ENCODE results near the gene PTTG1IP2.
"Not testable (repeated sequence)": the region's sequence is repeated elsewhere in the genome, so short reads cannot be mapped to it uniquely, and the experiment has no call there.

PTTG1IP2 gene

DNA sequence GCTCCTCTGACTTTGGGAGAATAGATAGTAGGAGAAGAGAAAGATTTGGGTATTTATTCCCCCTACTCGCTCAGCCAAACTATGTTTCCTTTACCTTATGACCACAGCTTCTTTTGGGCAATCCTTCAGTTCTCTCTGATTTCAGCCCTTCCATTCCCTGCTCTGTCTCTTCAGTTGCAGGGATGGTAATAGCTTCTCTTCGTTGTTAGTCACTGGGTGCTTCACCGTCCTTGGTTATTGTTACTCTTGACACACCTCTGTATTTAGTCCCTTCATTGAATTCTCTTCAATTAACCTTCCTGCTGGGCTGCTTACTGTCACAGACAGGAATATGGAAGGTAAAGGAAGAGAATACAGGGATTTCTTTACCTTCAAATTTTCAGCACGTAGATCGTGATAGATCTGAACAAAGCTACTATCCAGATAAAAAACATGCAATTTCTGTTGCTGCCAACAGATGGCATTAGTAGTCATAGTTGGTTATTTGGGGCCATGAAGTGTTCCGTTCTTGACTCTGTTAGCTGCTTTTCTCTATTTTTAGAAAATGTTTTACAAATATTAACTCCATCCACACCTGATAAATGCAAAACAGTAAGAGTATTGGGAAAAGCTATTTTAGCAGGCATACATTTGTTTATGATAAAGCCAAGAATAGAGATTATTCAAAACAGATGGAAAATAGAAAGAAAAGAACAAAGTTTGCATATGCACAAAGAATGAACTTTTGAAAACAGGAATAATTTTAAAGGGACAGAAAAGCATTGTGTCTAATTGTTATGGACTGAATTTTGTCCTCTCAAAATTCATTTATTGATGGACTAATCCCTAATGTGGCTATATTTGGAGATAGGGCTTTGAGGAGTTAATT lies 14.0 kb upstream of the PTTG1IP2 start:
- H3K4me3 ChIP-seq (ENCODE audit: low read depth, low read length) = peak overlapping the region; percentile 27
- no peaks in the 10 kb centered on the region for H3K27me3 ChIP-seq (replicated peaks)
- DNase-seq = peak; percentile 52
- H3K27ac ChIP-seq = no peak overlapping the region
- H3K36me3 ChIP-seq (replicated peaks) = no peaks in the 10 kb centered on the region
- in situ Hi-C loops (cut with HindIII; ENCODE audit: low pct_ligation_motif_present, low sequenced_read_pairs) = no loop called here
- TF ChIP-seq, protein P1, sequence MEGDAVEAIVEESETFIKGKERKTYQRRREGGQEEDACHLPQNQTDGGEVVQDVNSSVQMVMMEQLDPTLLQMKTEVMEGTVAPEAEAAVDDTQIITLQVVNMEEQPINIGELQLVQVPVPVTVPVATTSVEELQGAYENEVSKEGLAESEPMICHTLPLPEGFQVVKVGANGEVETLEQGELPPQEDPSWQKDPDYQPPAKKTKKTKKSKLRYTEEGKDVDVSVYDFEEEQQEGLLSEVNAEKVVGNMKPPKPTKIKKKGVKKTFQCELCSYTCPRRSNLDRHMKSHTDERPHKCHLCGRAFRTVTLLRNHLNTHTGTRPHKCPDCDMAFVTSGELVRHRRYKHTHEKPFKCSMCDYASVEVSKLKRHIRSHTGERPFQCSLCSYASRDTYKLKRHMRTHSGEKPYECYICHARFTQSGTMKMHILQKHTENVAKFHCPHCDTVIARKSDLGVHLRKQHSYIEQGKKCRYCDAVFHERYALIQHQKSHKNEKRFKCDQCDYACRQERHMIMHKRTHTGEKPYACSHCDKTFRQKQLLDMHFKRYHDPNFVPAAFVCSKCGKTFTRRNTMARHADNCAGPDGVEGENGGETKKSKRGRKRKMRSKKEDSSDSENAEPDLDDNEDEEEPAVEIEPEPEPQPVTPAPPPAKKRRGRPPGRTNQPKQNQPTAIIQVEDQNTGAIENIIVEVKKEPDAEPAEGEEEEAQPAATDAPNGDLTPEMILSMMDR (IDR thresholded peaks at IDR 0.05; ENCODE audit: low read depth, low read length, missing control alignments) = peak; percentile 64

DNA sequence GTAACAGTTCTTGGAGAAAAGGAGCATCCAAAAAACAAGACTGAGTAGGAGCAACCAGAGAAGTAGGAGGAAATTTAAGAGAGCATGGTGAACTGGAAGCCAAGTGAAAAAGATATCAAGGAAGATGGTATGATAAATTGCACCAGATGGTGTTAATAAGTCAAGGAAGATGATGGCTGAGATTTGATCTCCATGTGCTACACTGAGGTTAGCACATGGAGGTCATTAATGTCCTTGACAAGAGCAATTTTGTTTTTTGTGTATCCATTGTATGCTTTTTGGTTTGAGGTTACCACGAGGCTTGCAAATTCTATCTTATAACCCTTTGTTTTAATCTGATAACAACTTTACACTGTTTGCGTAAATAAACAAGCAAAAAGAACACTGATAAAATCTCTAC lies 11.3 kb upstream of the PTTG1IP2 start:
- H3K27me3 ChIP-seq (replicated peaks) = no peaks in the 10 kb centered on the region
- DNase-seq = no peak
- H3K4me3 ChIP-seq (ENCODE audit: low read depth, low read length) = no peak overlapping the region
- no peaks in the 10 kb centered on the region for H3K36me3 ChIP-seq (replicated peaks)
- TF ChIP-seq, protein P1 (IDR thresholded peaks at IDR 0.05; ENCODE audit: low read depth, low read length, missing control alignments) = no peak
- H3K27ac ChIP-seq = no peak overlapping the region
- in situ Hi-C loops (cut with HindIII; ENCODE audit: low pct_ligation_motif_present, low sequenced_read_pairs) = no loop called here

DNA sequence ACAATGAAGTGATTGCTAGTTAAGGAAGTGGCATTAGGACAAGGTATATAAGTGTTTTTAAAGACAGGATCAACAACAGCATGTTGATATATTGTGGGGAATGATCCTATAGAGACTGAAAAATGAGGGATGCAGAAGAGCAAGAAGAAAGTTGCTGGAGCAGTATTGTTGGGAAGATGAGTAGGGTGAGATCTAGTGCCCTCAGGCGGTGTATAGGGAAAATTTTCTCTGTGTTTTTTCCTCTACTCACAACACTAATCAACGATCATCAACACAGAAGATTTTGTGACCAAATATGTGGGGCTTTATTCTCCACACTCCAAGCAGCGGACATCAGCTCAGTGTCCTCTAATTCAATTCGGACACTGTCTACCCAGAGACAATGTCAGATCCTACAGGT lies 9.6 kb upstream of the PTTG1IP2 start:
- in situ Hi-C loops (cut with HindIII; ENCODE audit: low pct_ligation_motif_present, low sequenced_read_pairs) = no loop called here
- TF ChIP-seq, protein P1 (IDR thresholded peaks at IDR 0.05; ENCODE audit: low read depth, low read length, missing control alignments) = peak; percentile 43

DNA sequence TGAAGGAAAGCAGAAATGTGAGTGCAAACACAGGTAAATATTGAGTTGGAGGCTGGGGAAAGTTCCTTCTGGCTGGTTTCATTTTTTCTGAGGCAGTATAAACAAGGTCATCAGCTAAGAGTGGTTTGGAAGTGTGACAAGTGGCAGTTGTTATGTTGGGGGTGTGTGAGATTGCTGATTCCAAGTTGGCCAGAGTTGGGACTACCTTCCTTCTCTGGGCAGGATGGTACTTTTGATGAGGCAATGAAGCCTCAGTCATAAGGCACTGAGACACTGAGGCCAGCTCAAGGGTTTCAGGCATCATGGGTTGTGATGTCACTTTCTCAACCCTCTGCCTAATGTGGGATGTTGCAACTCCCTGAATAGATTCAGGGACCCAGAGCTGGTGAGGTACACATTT lies 8.2 kb upstream of the PTTG1IP2 start:
- in situ Hi-C loops (cut with HindIII; ENCODE audit: low pct_ligation_motif_present, low sequenced_read_pairs) = no loop called here
- no peaks in the 10 kb centered on the region for H3K36me3 ChIP-seq (replicated peaks)
- no peak for DNase-seq
- no peak overlapping the region for H3K4me3 ChIP-seq (ENCODE audit: low read depth, low read length)
- no peak overlapping the region for H3K27ac ChIP-seq
- H3K27me3 ChIP-seq (replicated peaks) = no peaks in the 10 kb centered on the region
- TF ChIP-seq, protein P1 (IDR thresholded peaks at IDR 0.05; ENCODE audit: low read depth, low read length, missing control alignments) = no peak

More for the DNA sequence above, 9.6 kb upstream of the PTTG1IP2 start:
- H3K36me3 ChIP-seq (replicated peaks) = no peaks in the 10 kb centered on the region
- DNase-seq = no peak
- H3K27me3 ChIP-seq (replicated peaks) = no peaks in the 10 kb centered on the region
- no peak overlapping the region for H3K4me3 ChIP-seq (ENCODE audit: low read depth, low read length)
- H3K27ac ChIP-seq = no peak overlapping the region

DNA sequence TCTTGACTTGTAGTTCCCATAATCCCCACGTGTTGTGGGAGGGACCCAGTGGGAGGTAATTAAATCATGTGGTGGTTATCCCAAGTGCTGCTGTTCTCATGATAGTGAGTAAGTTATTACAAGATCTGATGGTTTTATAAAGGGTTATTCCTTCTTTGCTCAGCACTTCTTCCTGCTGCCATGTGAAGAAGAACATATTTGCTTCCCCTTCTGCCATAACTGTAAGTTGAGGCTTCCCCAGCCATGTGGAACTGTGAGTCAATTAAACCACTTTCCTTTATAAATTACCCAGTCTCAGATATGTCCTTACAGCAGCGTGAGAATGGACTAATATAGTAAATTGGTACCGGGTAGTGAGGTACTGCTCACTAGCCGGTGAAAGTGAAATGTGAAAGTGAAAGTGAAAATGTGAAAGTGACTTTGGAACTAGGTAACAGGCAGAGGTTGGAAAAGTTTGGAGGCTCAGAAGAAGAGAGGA lies 6.2 kb upstream of the PTTG1IP2 start:
- H3K4me3 ChIP-seq (ENCODE audit: low read depth, low read length); DNase-seq; H3K36me3 ChIP-seq (replicated peaks); in situ Hi-C loops (cut with HindIII; ENCODE audit: low pct_ligation_motif_present, low sequenced_read_pairs); H3K27me3 ChIP-seq (replicated peaks); H3K27ac ChIP-seq: not testable (repeated sequence)

DNA sequence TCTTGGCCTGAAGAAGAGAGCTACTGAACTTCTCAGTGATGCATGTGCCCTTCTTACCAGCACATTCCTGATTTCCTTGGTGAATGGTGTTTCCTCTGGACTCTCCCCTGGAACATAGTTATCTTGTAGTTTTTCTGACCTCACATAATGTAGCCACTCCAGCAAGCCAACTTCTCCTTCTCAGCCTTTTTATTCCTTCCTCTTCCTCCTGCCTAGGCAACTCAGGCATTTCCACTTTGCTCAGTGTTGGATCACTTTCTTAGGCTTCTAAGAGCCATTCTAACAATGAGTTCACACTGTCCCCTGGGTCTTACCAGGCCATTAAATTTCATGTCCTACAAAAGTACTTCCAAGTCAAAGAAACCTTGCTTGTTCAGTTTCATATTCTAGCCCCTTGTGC lies 3.6 kb upstream of the PTTG1IP2 start:
- in situ Hi-C loops (cut with HindIII; ENCODE audit: low pct_ligation_motif_present, low sequenced_read_pairs) = no loop called here
- H3K36me3 ChIP-seq (replicated peaks) = no peaks in the 10 kb centered on the region
- no peak overlapping the region for H3K4me3 ChIP-seq (ENCODE audit: low read depth, low read length)
- H3K27me3 ChIP-seq (replicated peaks) = no peaks in the 10 kb centered on the region
- H3K27ac ChIP-seq = no peak overlapping the region
- TF ChIP-seq, protein P1 (IDR thresholded peaks at IDR 0.05; ENCODE audit: low read depth, low read length, missing control alignments) = no peak
- DNase-seq = no peak
